OCI-LY1 (cell line): ENCODE results near the gene CISH.

Experiments
- H2AFZ ChIP-seq: fragments of 200-600 bp; sonication (generic), shearing (Covaris generic); 2 replicates; pipeline ENCODE4 v1.6.0; 2014; ENCODE audit warnings: antibody characterized with exemption, mild to moderate bottlenecking, low read length
- H3F3A ChIP-seq: fragments of 200-600 bp; sonication (generic), shearing (Covaris generic); 2 replicates; pipeline ENCODE4 v1.6.0; 2014; ENCODE audit warnings: mild to moderate bottlenecking, antibody characterized with exemption, low read length, moderate library complexity; ENCODE audit not compliant: insufficient read depth
- H3K27ac ChIP-seq: fragments of 200-600 bp; sonication (generic); 2 replicates; pipeline ENCODE4 v1.5.1; 2014; ENCODE audit warnings: low read length, mixed run types, mild to moderate bottlenecking, low read depth; ENCODE audit not compliant: poor library complexity, severe bottlenecking
- H3K27me3 ChIP-seq: fragments of 200-600 bp; sonication (generic); 2 replicates; pipeline ENCODE4 v1.6.0; 2014; ENCODE audit warnings: antibody characterized with exemption, mild to moderate bottlenecking, low read length, moderate library complexity; ENCODE audit not compliant: insufficient read depth
- H3K36me3 ChIP-seq: fragments of 200-600 bp; sonication (generic); 2 replicates; pipeline ENCODE4 v1.6.1; 2014; ENCODE audit warnings: mild to moderate bottlenecking, antibody characterized with exemption, low read length, moderate library complexity, mixed read lengths; ENCODE audit not compliant: insufficient read depth
- H3K4me1 ChIP-seq: fragments of 200-600 bp; sonication (generic); 2 replicates; pipeline ENCODE4 v1.5.1; 2014; ENCODE audit warnings: mild to moderate bottlenecking, low read length, moderate library complexity; ENCODE audit not compliant: insufficient read depth, severe bottlenecking
- H3K4me2 ChIP-seq: fragments of 200-600 bp; sonication (generic), shearing (Covaris generic); 2 replicates; pipeline ENCODE4 v1.6.1; 2014; ENCODE audit warnings: low read length
- H3K4me3 ChIP-seq: fragments of 200-600 bp; sonication (generic); 2 replicates; pipeline ENCODE4 v1.5.1; 2014; ENCODE audit warnings: low read length, low read depth, mild to moderate bottlenecking, mixed read lengths; ENCODE audit not compliant: poor library complexity, severe bottlenecking
- H3K79me2 ChIP-seq: fragments of 200-600 bp; shearing (Covaris generic); 2 replicates; pipeline ENCODE4 v1.6.1; 2016; ENCODE audit warnings: mixed run types, low read length, mixed read lengths; ENCODE audit not compliant: insufficient read depth
- H3K9ac ChIP-seq: fragments of 200-600 bp; sonication (generic), shearing (Covaris generic); 2 replicates; pipeline ENCODE4 v1.6.1; 2014; ENCODE audit warnings: mild to moderate bottlenecking, low read length, mixed read lengths
- H3K9me2 ChIP-seq: fragments of 200-600 bp; sonication (generic), shearing (Covaris generic); 2 replicates; pipeline ENCODE4 v1.6.1; 2014; ENCODE audit warnings: low read depth, mild to moderate bottlenecking, low read length, mixed read lengths
- H3K9me3 ChIP-seq: fragments of 200-600 bp; shearing (Covaris generic); 2 replicates; pipeline ENCODE4 v1.6.1; 2014; ENCODE audit warnings: low read length, mixed read lengths
- H4K20me1 ChIP-seq: fragments of 200-600 bp; sonication (generic), shearing (Covaris generic); 2 replicates; pipeline ENCODE4 v1.6.0; 2016; ENCODE audit warnings: mild to moderate bottlenecking, low read length; ENCODE audit not compliant: insufficient read depth
- CTCF ChIP-seq: fragments of 200-600 bp; sonication (generic), shearing (Covaris generic); IDR thresholded peaks from 2 replicates; pipeline ENCODE4 v1.5.1; 2017; ENCODE audit warnings: mild to moderate bottlenecking, antibody characterized with exemption, low read length, moderate library complexity, mixed read lengths
- EZH2 ChIP-seq: fragments of 200-600 bp; sonication (generic), shearing (Covaris generic); IDR thresholded peaks from 2 replicates; pipeline ENCODE4 v1.8.0; 2017; ENCODE audit warnings: borderline replicate concordance, mixed run types, mild to moderate bottlenecking, antibody characterized with exemption, low read length, moderate library complexity, mixed read lengths

CISH gene

DNA sequence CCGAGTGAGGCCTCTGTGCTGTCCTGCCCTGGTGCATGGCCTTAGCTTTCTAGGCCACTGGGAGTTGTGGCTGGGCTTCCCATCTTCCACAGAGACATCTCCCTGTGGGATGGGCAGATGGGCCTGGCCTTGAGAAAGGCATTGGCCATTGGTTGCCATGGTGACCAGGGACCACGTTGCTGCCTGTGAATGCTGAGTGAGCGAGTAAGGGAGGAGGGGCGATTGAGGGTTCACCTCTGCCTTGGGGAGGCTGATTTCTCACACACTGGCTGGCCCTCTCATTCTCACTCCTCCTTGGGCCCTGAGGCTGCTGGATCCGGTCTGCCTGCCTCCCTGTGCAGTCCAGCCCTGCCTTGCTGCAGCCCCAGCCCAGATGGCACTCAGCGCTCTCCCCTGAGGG, 36.7 kb upstream of the CISH start:
- H3K9me2 ChIP-seq = no peaks in the 10 kb centered on the region
- TF ChIP-seq CTCF (no peak), EZH2 (no peak)
- H3K9ac ChIP-seq = no peak overlapping the region
- H4K20me1 ChIP-seq = no peaks in the 10 kb centered on the region
- H3K4me3 ChIP-seq = no peak overlapping the region
- no peaks in the 10 kb centered on the region for H3K79me2 ChIP-seq
- H3K9me3 ChIP-seq = no peaks in the 10 kb centered on the region
- H2AFZ ChIP-seq = no peak overlapping the region
- H3K4me2 ChIP-seq = no peak overlapping the region
- no peaks in the 10 kb centered on the region for H3K4me1 ChIP-seq
- no peaks in the 10 kb centered on the region for H3K36me3 ChIP-seq
- H3K27me3 ChIP-seq = no peaks in the 10 kb centered on the region; the same call in 1 of the 2 replicates
- no peak overlapping the region for H3K27ac ChIP-seq
- no peaks in the 10 kb centered on the region for H3F3A ChIP-seq

- Histone ChIP-seq H3F3A (no peaks in the 10 kb centered on the region), H3K4me3 (no peak overlapping the region), H2AFZ (no peak overlapping the region), H3K27me3 (no peaks in the 10 kb centered on the region), H3K9me2 (no peaks in the 10 kb centered on the region), H3K9me3 (no peaks in the 10 kb centered on the region), H3K4me1 (no peaks in the 10 kb centered on the region), H3K4me2 (no peak overlapping the region), H3K36me3 (no peaks in the 10 kb centered on the region), H3K79me2 (no peaks in the 10 kb centered on the region), H3K9ac (no peak overlapping the region), H3K27ac (no peak overlapping the region), H4K20me1 (no peaks in the 10 kb centered on the region)
- TF ChIP-seq EZH2 = no peak
- TF ChIP-seq CTCF = no peak
These were observed 33.8 kb upstream of the CISH start for GRCh38 chr3:50645378-50645777.

DNA sequence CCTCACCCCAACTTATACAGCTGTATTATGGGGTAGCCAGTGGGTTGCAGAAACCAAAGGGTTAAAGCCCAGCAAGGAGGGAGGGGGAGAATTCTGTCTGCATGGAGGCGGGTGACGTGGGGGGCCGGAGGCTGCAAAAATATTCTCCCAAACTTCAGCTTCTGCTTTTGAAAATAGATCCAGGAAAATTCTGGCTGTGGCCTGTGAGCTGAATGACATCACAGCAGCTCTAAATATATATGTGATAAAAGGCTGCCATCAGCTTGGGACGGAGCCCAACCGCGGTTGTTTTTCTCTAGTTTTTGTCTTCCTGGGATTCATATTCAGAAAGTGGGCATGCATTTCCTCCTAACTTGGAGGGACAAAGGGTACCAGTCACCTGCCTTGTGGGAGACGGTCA, 33.0 kb upstream of the CISH start:
- Histone ChIP-seq H2AFZ (no peak overlapping the region), H3K9me2 (no peaks in the 10 kb centered on the region), H3K79me2 (no peaks in the 10 kb centered on the region), H3K9me3 (no peaks in the 10 kb centered on the region), H3F3A (no peaks in the 10 kb centered on the region), H3K4me2 (no peak overlapping the region), H3K4me3 (no peak overlapping the region), H3K27me3 (no peaks in the 10 kb centered on the region), H3K9ac (no peak overlapping the region), H3K27ac (no peak overlapping the region), H3K4me1 (no peaks in the 10 kb centered on the region), H4K20me1 (no peaks in the 10 kb centered on the region), H3K36me3 (no peaks in the 10 kb centered on the region)
- TF ChIP-seq EZH2 (no peak), CTCF (no peak)
